Measurements from ENCODE around the gene LCN9.

DNA sequence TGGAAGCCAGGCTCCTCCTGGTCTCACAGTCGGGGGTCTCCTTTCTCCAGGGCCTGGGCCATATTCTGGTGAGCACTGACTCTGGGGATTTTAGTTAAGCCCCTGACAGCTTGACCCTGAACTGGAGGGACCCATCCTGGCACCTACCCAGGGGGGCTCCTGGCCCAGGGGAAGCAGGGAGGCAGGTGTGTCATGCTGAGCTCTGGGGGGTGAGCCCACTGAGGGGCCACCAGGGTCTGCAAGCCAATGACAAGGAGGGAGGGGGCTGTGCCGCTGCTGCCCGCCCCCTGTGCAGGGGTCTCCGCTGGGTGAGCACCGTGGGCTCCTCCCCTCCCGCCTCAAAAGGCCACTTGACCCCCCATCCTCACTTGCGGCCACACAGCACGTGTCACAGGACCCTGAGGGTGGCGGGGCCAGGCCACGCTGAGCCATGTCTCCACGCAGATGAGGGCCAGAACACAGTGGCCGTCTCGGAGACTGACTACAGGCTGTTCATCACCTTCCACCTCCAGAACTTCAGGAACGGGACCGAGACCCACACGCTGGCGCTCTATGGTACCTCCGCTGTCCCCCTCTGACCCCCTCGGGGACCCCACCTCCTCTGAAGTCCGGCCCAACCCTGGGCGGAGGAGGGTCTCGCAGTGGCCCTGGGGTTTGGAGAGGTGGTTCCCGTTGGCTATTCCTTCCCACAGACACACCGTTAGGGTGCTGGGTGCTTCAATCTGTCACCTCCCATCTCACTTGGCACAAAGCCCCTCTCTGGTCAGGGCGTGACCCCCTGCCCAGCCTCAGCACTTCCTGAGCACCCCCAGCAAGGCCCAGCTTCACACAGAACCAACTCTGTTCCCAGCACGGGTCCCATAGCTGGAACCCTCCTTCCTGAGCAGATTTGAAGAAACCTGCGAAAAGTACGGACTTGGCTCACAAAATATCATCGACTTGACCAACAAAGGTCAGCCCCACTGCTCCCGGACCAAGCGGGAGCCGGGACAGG lies 2.0 kb downstream of the LCN9 start:
- TF ChIP-seq CTCF (IDR thresholded peaks at IDR 0.05) (no peak), POLR2A (IDR thresholded peaks at IDR 0.05) (no peak), POLR2AphosphoS5 (IDR thresholded peaks at IDR 0.05) (no peak)
